Coronary artery (tissue), 2 donors: Measurements from ENCODE around the gene AGRP.
A peak's percentile ranks its signal among the peaks of the same experiment; 100 is the strongest.
"Not testable (repeated sequence)": the region's sequence is repeated elsewhere in the genome, so short reads cannot be mapped to it uniquely, and the experiment has no call there.

Experiments
- DNase-seq: peaks from one replicate; pipeline ENCODE4 v3.0.0-alpha.2; 2017; ENCODE audit warnings: low spot score
- H3K27ac ChIP-seq, 2 donors: fragments of 200-600 bp; sonication (generic); one replicate each; pipeline ENCODE4 v1.5.1; 2016 to 2019
- H3K4me3 ChIP-seq: fragments of 200-600 bp; sonication (generic); 2 replicates; pipeline ENCODE4 v1.5.1; 2016; ENCODE audit warnings: mild to moderate bottlenecking, moderate library complexity
- CTCF ChIP-seq: fragments of 200-600 bp; sonication (generic); IDR thresholded peaks from one replicate; pipeline ENCODE4 v1.5.1; 2019; ENCODE audit warnings: antibody characterized with exemption

The AGRP gene

GRCh38 chr16:67517155-67517445, 33.8 kb upstream of the AGRP start:
- no peak overlapping the region for H3K27ac ChIP-seq
- no peak for DNase-seq
- TF ChIP-seq CTCF, result no peak

GRCh38 chr16:67516296-67517154, 33.2 kb upstream of the AGRP start:
- no peak overlapping the region for H3K27ac ChIP-seq
- no peak overlapping the region for H3K4me3 ChIP-seq
- no peak for DNase-seq
- no peak for TF ChIP-seq CTCF

More at GRCh38 chr16:67517155-67517445, 33.8 kb upstream of the AGRP start:
- no peak overlapping the region for H3K4me3 ChIP-seq

- TF ChIP-seq CTCF, result peak; percentile 32
- H3K27ac ChIP-seq, result peak overlapping the region in 1 of 2 donors; percentile 7
- peak; percentile 77 for DNase-seq
- no peak overlapping the region for H3K4me3 ChIP-seq
These were observed 31.1 kb upstream of the AGRP start for GRCh38 chr16:67514382-67514828.

GRCh38 chr16:67513892-67514291, 30.5 kb upstream of the AGRP start:
- not testable (repeated sequence) for H3K4me3 ChIP-seq, H3K27ac ChIP-seq, DNase-seq

- no peak overlapping the region for H3K4me3 ChIP-seq
- DNase-seq, result no peak
- H3K27ac ChIP-seq, result no peak overlapping the region
- no peak for TF ChIP-seq CTCF
These were observed 25.7 kb upstream of the AGRP start for GRCh38 chr16:67509016-67509415.

GRCh38 chr16:67506468-67506867, 23.1 kb upstream of the AGRP start:
- Histone ChIP-seq H3K27ac (no peak overlapping the region), H3K4me3 (no peak overlapping the region)
- no peak for DNase-seq
- no peak for TF ChIP-seq CTCF

GRCh38 chr16:67504031-67505021, 21.0 kb upstream of the AGRP start:
- Histone ChIP-seq H3K4me3 (no peak overlapping the region), H3K27ac (peak overlapping the region in 1 of 2 donors; percentile 34)
- no peak for TF ChIP-seq CTCF
- no peak for DNase-seq
